HCT116 (cell line): ENCODE results near the gene GRIK3. TPM values are rescaled to one million over a fixed set of nuclear protein-coding genes. Genes with fewer than 3 reads are reported as not detected.

Experiments used
- ATAC-seq: fragments of 200-7000 bp; cut with Tn5 transposase; 2 replicates; pipeline ENCODE4 v1.9.1; 2020; ENCODE audit warnings: mild to moderate bottlenecking, moderate library complexity
- BruUV-seq: library from RNA; stranded (reverse); fragments of 400-500 nt; replicated peaks from 2 replicates; lab custom pipeline; 2021; lab: Mats Ljungman, UMichigan
- CTCF ChIA-PET: fragments of 300-600 bp; sonication (Branson Sonifier 250); formaldehyde crosslinking; loops from one replicate; lab custom pipeline; 2021; ENCODE audit warnings: antibody characterized with exemption; lab: Charles Lee
- POLR2A ChIA-PET: fragments of 300-600, 350-600 bp; sonication (Branson Sonifier 250); formaldehyde crosslinking; loops from one replicate; lab custom pipeline; 2021; ENCODE audit warnings: antibody characterized with exemption; lab: Charles Lee
- RAD21 ChIA-PET, 2 experiments: fragments of 300-600 bp; sonication (Branson Sonifier 250); formaldehyde crosslinking; loops; one replicate each; lab custom pipeline; 2023; ENCODE audit warnings: low total read pairs in 2 of 2; ENCODE audit not compliant: uncharacterized antibody in 2 of 2, unreplicated experiment in 2 of 2, low non-redundant PET in 1 of 2; lab: Charles Lee
- DNase-seq: peaks from one replicate; pipeline ENCODE4 v3.0.0-alpha.2; 2010; ENCODE audit warnings: low read depth, low spot score
- H2AFZ ChIP-seq: fragments of 200-600 bp; shearing (Covaris generic), sonication (generic); 2 replicates; pipeline ENCODE4 v1.6.1; 2017; ENCODE audit warnings: low read depth, mixed run types, mixed read lengths, antibody characterized with exemption, low read length; ENCODE audit not compliant: poor library complexity, severe bottlenecking
- H3K27ac ChIP-seq: 2 replicates; pipeline ENCODE4 v1.5.1; 2012; ENCODE audit warnings: low read depth, low read length
- H3K27me3 ChIP-seq: fragments of 200-600 bp; sonication (generic); 2 replicates; pipeline ENCODE4 v1.6.1; 2016; ENCODE audit warnings: mixed run types, low read length, mixed read lengths; ENCODE audit not compliant: insufficient read depth
- H3K36me3 ChIP-seq, 2 experiments: fragments of 200-500 bp in 1 of 2; fragments of 200-600 bp in 1 of 2; sonication (Bioruptor generic) in 1 of 2; sonication (generic) in 1 of 2; 2 replicates each; pipeline versions ENCODE4 v1.5.1 to v1.6.1; 2014 to 2016; ENCODE audit warnings: low read length in 2 of 2, inconsistent platforms in 1 of 2, mixed read lengths in 1 of 2, mixed run types in 1 of 2; ENCODE audit not compliant: insufficient read depth in 2 of 2, control insufficient read depth in 1 of 2
- H3K4me1 ChIP-seq, 2 experiments: fragments of 200-600 bp in 1 of 2; sonication (generic) in 1 of 2; 2 replicates each; pipeline versions ENCODE4 v1.5.1 to v1.6.1; 2012 to 2017; ENCODE audit warnings: low read length in 2 of 2, inconsistent platforms in 1 of 2, mild to moderate bottlenecking in 1 of 2, mixed read lengths in 1 of 2, mixed run types in 1 of 2, moderate library complexity in 1 of 2; ENCODE audit not compliant: insufficient read depth in 2 of 2, control insufficient read depth in 1 of 2
- H3K4me2 ChIP-seq: fragments of 200-600 bp; sonication (generic); 2 replicates; pipeline ENCODE4 v1.6.1; 2017; ENCODE audit warnings: mixed run types, low read length, mixed read lengths
- H3K4me3 ChIP-seq, 2 experiments: fragments of 200-600 bp in 1 of 2; sonication (generic) in 1 of 2; replicated peaks in 1 of 2; 2 replicates each; pipeline ENCODE4 v1.5.1; 2011 to 2016; ENCODE audit warnings: low read length in 2 of 2, control low read depth in 1 of 2, low read depth in 1 of 2, mild to moderate bottlenecking in 1 of 2, mixed read lengths in 1 of 2, mixed run types in 1 of 2
- H3K79me2 ChIP-seq: fragments of 200-600 bp; sonication (generic); 2 replicates; pipeline ENCODE4 v1.6.1; 2017; ENCODE audit warnings: mild to moderate bottlenecking, mixed run types, low read length, moderate library complexity, mixed read lengths; ENCODE audit not compliant: insufficient read depth
- H3K9ac ChIP-seq: fragments of 200-600 bp; sonication (generic); 2 replicates; pipeline ENCODE4 v1.6.1; 2016; ENCODE audit warnings: low read length, mixed read lengths
- H3K9me2 ChIP-seq: fragments of 200-600 bp; sonication (generic), shearing (Covaris generic); 2 replicates; pipeline ENCODE4 v1.6.1; 2017; ENCODE audit warnings: mixed run types, mild to moderate bottlenecking, moderate library complexity; ENCODE audit not compliant: insufficient read depth
- H3K9me3 ChIP-seq, 2 experiments: fragments of 200-500 bp in 1 of 2; fragments of 200-600 bp in 1 of 2; sonication (Bioruptor generic) in 1 of 2; sonication (generic) in 1 of 2; 2 replicates each; pipeline ENCODE4 v1.6.1; 2014 to 2017; ENCODE audit warnings: low read length in 2 of 2, mixed read lengths in 2 of 2, inconsistent platforms in 1 of 2, low read depth in 1 of 2, mild to moderate bottlenecking in 1 of 2, mixed run types in 1 of 2, moderate library complexity in 1 of 2; ENCODE audit not compliant: control insufficient read depth in 1 of 2, insufficient read depth in 1 of 2
- H4K20me1 ChIP-seq: fragments of 200-600 bp; sonication (generic), shearing (Covaris generic); 2 replicates; pipeline ENCODE4 v1.6.1; 2017; ENCODE audit warnings: mixed run types, mild to moderate bottlenecking, moderate library complexity; ENCODE audit not compliant: insufficient read depth
- CBX3 ChIP-seq: IDR thresholded peaks from 2 replicates; pipeline ENCODE4 v1.6.1; 2012; ENCODE audit warnings: low read depth
- CEBPB ChIP-seq: IDR thresholded peaks from 2 replicates; pipeline ENCODE4 v1.6.1; 2012; ENCODE audit warnings: low read depth
- CTCF ChIP-seq, 3 experiments: fragments of 200-600 bp in 1 of 3; sonication (generic) in 1 of 3; IDR thresholded peaks in 2 of 3; conservative IDR thresholded peaks in 1 of 3; 2 replicates each; pipeline ENCODE4 v1.5.1; 2012 to 2017; ENCODE audit warnings: low read depth in 2 of 3, low read length in 2 of 3, antibody characterized with exemption in 1 of 3, borderline replicate concordance in 1 of 3, control low read depth in 1 of 3, mild to moderate bottlenecking in 1 of 3, mixed read lengths in 1 of 3, mixed run types in 1 of 3, moderate library complexity in 1 of 3; ENCODE audit not compliant: insufficient read depth in 1 of 3
- EGR1 ChIP-seq: IDR thresholded peaks from 2 replicates; pipeline ENCODE4 v1.6.1; 2012; ENCODE audit warnings: low read depth
- EZH2phosphoT487 ChIP-seq: fragments of 200-600 bp; IDR thresholded peaks from 2 replicates; pipeline ENCODE4 v1.6.1; 2018; ENCODE audit warnings: antibody characterized with exemption, borderline replicate concordance
- JUND ChIP-seq: IDR thresholded peaks from 2 replicates; pipeline ENCODE4 v1.6.1; 2012
- MAX ChIP-seq: IDR thresholded peaks from 2 replicates; pipeline ENCODE4 v1.6.1; 2012
- POLR2AphosphoS5 ChIP-seq: IDR thresholded peaks from 2 replicates; pipeline ENCODE4 v1.6.1; 2011; ENCODE audit warnings: mild to moderate bottlenecking, low read depth, low read length, moderate library complexity
- RAD21 ChIP-seq: IDR thresholded peaks from 2 replicates; pipeline ENCODE4 v1.6.1; 2012; ENCODE audit warnings: low read depth, mild to moderate bottlenecking
- REST ChIP-seq: IDR thresholded peaks from 2 replicates; pipeline ENCODE4 v1.6.1; 2012; ENCODE audit warnings: low read depth
- SP1 ChIP-seq: IDR thresholded peaks from 2 replicates; pipeline ENCODE4 v1.6.1; 2012; ENCODE audit warnings: low read depth
- TCF7L2 ChIP-seq: IDR thresholded peaks from 2 replicates; pipeline ENCODE4 v1.7.0; 2011; ENCODE audit warnings: borderline replicate concordance, inconsistent platforms; ENCODE audit not compliant: insufficient read depth, insufficient read length; ENCODE audit errors: extremely low read depth
- YY1 ChIP-seq: IDR thresholded peaks from 2 replicates; pipeline ENCODE4 v1.6.1; 2011; ENCODE audit warnings: low read length, low read depth, moderate library complexity, mild to moderate bottlenecking; ENCODE audit not compliant: insufficient replicate concordance; ENCODE audit errors: extremely low read depth
- ZFX ChIP-seq: fragments of 450-650 bp; IDR thresholded peaks from 2 replicates; pipeline ENCODE4 v1.6.1; 2017
- intact Hi-C: fragments of 100-400 bp; cut with micrococcal nuclease; formaldehyde crosslinking; loops from 2 replicates; pipeline ENCODE4 v1.10.0; 2022
- total RNA-seq: library from RNA; stranded (reverse); gene quantifications from one replicate; pipeline ENCODE4 v1.2.1, GENCODE V29; 2021; ENCODE audit not compliant: unreplicated experiment
- TF ChIP-seq, protein P1 (sequence below): IDR thresholded peaks from 2 replicates; pipeline ENCODE4 v1.6.1; 2011; ENCODE audit warnings: mild to moderate bottlenecking, low read length, moderate library complexity; ENCODE audit not compliant: insufficient replicate concordance; ENCODE audit errors: extremely low read depth
- TF ChIP-seq, protein P2 (sequence below): IDR thresholded peaks from 2 replicates; pipeline ENCODE4 v1.6.1; 2012

The GRIK3 gene
- total RNA-seq, 1 experiment from 2014 or later: not detected

GRCh38 chr1:36804669-36805314 is 229.5 kb downstream of the GRIK3 start:
- Histone ChIP-seq H2AFZ (no peak overlapping the region), H3K27ac (no peak overlapping the region), H3K27me3 (peaks cover 60% of the 10 kb centered on the region), H3K9ac (no peak overlapping the region), H3K36me3 (no peaks in the 10 kb centered on the region), H3K79me2 (no peaks in the 10 kb centered on the region), H3K9me2 (no peaks in the 10 kb centered on the region), H3K9me3 (no peaks in the 10 kb centered on the region), H3K4me2 (no peak overlapping the region), H3K4me3 (no peak overlapping the region), H4K20me1 (no peaks in the 10 kb centered on the region), H3K4me1 (no peaks in the 10 kb centered on the region)
- RAD21 ChIA-PET: no interaction called here
- BruUV-seq: no TSS peak
- POLR2A ChIA-PET: no interaction called here
- no peak for DNase-seq
- intact Hi-C loops: no loop called here
- CTCF ChIA-PET: no interaction called here
- no peak for ATAC-seq
- TF ChIP-seq EZH2phosphoT487 (no peak), RAD21 (no peak), POLR2AphosphoS5 (no peak), ZFX (no peak), MAX (no peak), YY1 (no peak), EGR1 (no peak), CBX3 (no peak), JUND (no peak), CTCF (IDR thresholded peaks at IDR 0.05 in 2 of 3, conservative IDR thresholded peaks at IDR 0.05 in 1 of 3; ENCODE audit: borderline replicate concordance in 1 of 3, insufficient read depth in 1 of 3, low read depth in 2 of 3, low read length in 2 of 3) (no peak), REST (no peak), TCF7L2 (no peak), CEBPB (no peak), SP1 (no peak)
- TF ChIP-seq, protein P1, sequence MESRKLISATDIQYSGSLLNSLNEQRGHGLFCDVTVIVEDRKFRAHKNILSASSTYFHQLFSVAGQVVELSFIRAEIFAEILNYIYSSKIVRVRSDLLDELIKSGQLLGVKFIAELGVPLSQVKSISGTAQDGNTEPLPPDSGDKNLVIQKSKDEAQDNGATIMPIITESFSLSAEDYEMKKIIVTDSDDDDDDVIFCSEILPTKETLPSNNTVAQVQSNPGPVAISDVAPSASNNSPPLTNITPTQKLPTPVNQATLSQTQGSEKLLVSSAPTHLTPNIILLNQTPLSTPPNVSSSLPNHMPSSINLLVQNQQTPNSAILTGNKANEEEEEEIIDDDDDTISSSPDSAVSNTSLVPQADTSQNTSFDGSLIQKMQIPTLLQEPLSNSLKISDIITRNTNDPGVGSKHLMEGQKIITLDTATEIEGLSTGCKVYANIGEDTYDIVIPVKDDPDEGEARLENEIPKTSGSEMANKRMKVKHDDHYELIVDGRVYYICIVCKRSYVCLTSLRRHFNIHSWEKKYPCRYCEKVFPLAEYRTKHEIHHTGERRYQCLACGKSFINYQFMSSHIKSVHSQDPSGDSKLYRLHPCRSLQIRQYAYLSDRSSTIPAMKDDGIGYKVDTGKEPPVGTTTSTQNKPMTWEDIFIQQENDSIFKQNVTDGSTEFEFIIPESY: no peak
- TF ChIP-seq, protein P2, sequence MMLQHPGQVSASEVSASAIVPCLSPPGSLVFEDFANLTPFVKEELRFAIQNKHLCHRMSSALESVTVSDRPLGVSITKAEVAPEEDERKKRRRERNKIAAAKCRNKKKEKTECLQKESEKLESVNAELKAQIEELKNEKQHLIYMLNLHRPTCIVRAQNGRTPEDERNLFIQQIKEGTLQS: no peak
